Keratinocyte (primary cell): ENCODE measurements around the gene ZNF628. TPM values are rescaled to one million over a fixed set of nuclear protein-coding genes. Genes with fewer than 3 reads are reported as not detected.

Experiments used
- DNase-seq: peaks from one replicate; pipeline ENCODE4 v3.0.0-alpha.2; 2011; ENCODE audit warnings: low read depth, missing footprints, low spot score
- FAIRE-seq: peaks from 2 replicates; lab custom pipeline; 2011; peaks lifted over from hg19 to GRCh38; lab: Jason Lieb, UNC
- H2AFZ ChIP-seq: 2 replicates; pipeline ENCODE4 v1.6.0; 2012; ENCODE audit warnings: low read length, control low read depth, inconsistent platforms; ENCODE audit not compliant: control insufficient read depth
- H3K27ac ChIP-seq: 2 replicates; pipeline ENCODE4 v1.5.1; 2011; ENCODE audit warnings: low read length; ENCODE audit not compliant: control insufficient read depth, insufficient read depth
- H3K27me3 ChIP-seq: 3 replicates; pipeline ENCODE4 v1.6.0; 2011; ENCODE audit warnings: low read length; ENCODE audit not compliant: control insufficient read depth, insufficient read depth; ENCODE audit errors: extremely low read depth
- H3K36me3 ChIP-seq, 2 experiments: 2 replicates in 1 of 2; 3 replicates in 1 of 2; pipeline ENCODE4 v1.5.1; 2011; ENCODE audit warnings: low read length in 2 of 2, mild to moderate bottlenecking in 1 of 2; ENCODE audit not compliant: control insufficient read depth in 2 of 2, insufficient read depth in 2 of 2; ENCODE audit errors: extremely low read depth in 1 of 2
- H3K4me1 ChIP-seq: 3 replicates; pipeline ENCODE4 v1.5.1; 2011; ENCODE audit warnings: low read length; ENCODE audit not compliant: control insufficient read depth, insufficient read depth; ENCODE audit errors: extremely low read depth
- H3K4me2 ChIP-seq: 3 replicates; pipeline ENCODE4 v1.6.0; 2011; ENCODE audit warnings: low read depth, low read length; ENCODE audit not compliant: control insufficient read depth, insufficient read depth; ENCODE audit errors: extremely low read depth
- H3K4me3 ChIP-seq, 3 experiments: fragments of 200-600 bp in 1 of 3; sonication (generic) in 1 of 3; 2 replicates in 2 of 3; 3 replicates in 1 of 3; pipeline ENCODE4 v1.5.1; 2011 to 2016; ENCODE audit warnings: low read length in 3 of 3, mild to moderate bottlenecking in 3 of 3, control low read depth in 2 of 3, inconsistent platforms in 1 of 3, low read depth in 1 of 3, mixed read lengths in 1 of 3, mixed run types in 1 of 3, moderate library complexity in 1 of 3; ENCODE audit not compliant: control insufficient read depth in 2 of 3, insufficient read depth in 2 of 3; ENCODE audit errors: extremely low read depth in 1 of 3
- H3K79me2 ChIP-seq: 2 replicates; pipeline ENCODE4 v1.6.0; 2012; ENCODE audit warnings: low read length; ENCODE audit not compliant: control insufficient read depth, insufficient read depth
- H3K9ac ChIP-seq: 3 replicates; pipeline ENCODE4 v1.6.0; 2011; ENCODE audit warnings: low read length; ENCODE audit not compliant: control insufficient read depth, insufficient read depth; ENCODE audit errors: extremely low read depth
- H3K9me1 ChIP-seq: 3 replicates; pipeline ENCODE4 v1.6.0; 2011; ENCODE audit warnings: low read length; ENCODE audit not compliant: control insufficient read depth, insufficient read depth; ENCODE audit errors: extremely low read depth
- H3K9me3 ChIP-seq: 2 replicates; pipeline ENCODE4 v1.5.1; 2012; ENCODE audit warnings: low read depth, low read length; ENCODE audit not compliant: control insufficient read depth
- H4K20me1 ChIP-seq: 3 replicates; pipeline ENCODE4 v1.6.0; 2011; ENCODE audit warnings: low read length; ENCODE audit not compliant: control insufficient read depth, insufficient read depth; ENCODE audit errors: extremely low read depth
- EZH2 ChIP-seq: IDR thresholded peaks from one replicate; pipeline ENCODE4 v1.6.1; 2012; ENCODE audit warnings: inconsistent platforms, mild to moderate bottlenecking, low read length, moderate library complexity
- dilution Hi-C: fragments of 300-500 bp; cut with MboI; formaldehyde crosslinking; loops from one replicate; pipeline ENCODE4 v1.7.0; 2020; ENCODE audit warnings: low sequenced_read_pairs; ENCODE audit not compliant: extremely low pct_ligation_motif_present
- polyA plus RNA-seq, 5 experiments: library from polyadenylated mRNA; depleted of rRNA in 3 of 5; stranded (reverse) in 3 of 5; stranded (forward) in 1 of 5; unstranded in 1 of 5; fragments of >200 nt; gene quantifications; 1 replicate in 1 of 5; 2 replicates in 3 of 5; 3 replicates in 1 of 5; pipeline versions ENCODE4 v1.2.1 to v1.2.3, GENCODE V29; 2011 to 2012; ENCODE audit warnings: missing spikeins in 2 of 5, low read depth in 1 of 5, low replicate concordance in 1 of 5
- TF ChIP-seq, protein P1 (sequence below), 3 experiments: IDR thresholded peaks in 1 of 3; conservative IDR thresholded peaks in 1 of 3; optimal IDR thresholded peaks in 1 of 3; 2 replicates in 2 of 3; 3 replicates in 1 of 3; pipeline versions ENCODE3 to v1.5.1; 2011; ENCODE audit warnings: low read length in 3 of 3, mild to moderate bottlenecking in 3 of 3, moderate library complexity in 2 of 3, control low read depth in 1 of 3, inconsistent platforms in 1 of 3; ENCODE audit not compliant: insufficient read depth in 2 of 3; ENCODE audit errors: extremely low read depth in 1 of 3

Gene ZNF628
- polyA plus RNA-seq, 1 donor (not counting 4 experiments of a cell fraction or from before 2014, with no cell fraction given), result 0.22 TPM

DNA sequence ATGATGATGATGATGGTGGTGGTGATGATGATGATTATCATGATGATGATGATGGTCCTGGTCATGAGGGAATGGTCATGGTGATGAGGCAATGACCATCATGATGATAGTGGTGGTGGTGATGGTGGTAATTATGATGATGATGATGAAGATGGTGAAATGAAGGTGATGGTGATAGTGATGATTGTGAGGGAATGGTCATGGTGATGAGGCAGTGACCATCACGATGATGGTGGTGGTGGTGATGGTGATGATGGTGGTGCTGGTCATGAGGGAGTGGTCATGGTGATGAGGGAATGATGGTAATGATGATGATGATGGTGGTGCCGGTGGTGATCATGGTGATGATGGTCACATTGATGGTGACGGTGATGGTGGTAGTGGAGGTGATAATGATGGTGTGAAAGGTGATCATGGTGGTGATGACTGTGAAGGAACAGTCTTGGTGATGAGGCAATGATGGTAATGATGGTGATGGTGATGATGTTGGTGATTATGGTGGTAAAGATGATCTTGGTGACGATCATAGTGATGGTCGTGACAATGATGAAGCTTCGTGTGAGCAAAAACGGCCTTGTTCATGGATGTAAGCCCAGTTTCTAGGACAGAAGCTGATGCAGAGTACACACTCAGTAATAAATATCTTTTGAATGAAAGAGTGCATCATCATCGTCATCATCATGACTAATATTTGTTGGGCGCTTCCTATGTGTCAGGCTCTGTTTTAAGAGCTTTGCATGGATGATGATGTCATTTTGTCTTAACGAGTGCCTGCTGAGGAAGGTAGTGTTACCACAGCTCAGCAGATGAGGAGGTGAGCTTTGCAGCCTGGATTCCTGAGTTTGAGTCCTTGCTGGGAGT, 43.3 kb downstream of the ZNF628 start:
- Histone ChIP-seq H2AFZ (no peak overlapping the region), H4K20me1 (no peaks in the 10 kb centered on the region), H3K27me3 (no peaks in the 10 kb centered on the region), H3K27ac (no peak overlapping the region), H3K4me3 (no peak overlapping the region), H3K9ac (no peak overlapping the region), H3K4me2 (no peak overlapping the region), H3K9me1 (no peaks in the 10 kb centered on the region), H3K4me1 (no peaks in the 10 kb centered on the region), H3K9me3 (peaks cover 2% of the 10 kb centered on the region), H3K36me3 (no peaks in the 10 kb centered on the region), H3K79me2 (no peaks in the 10 kb centered on the region)
- TF ChIP-seq EZH2, result no peak
- dilution Hi-C loops, result no loop called here
- FAIRE-seq (no peak), DNase-seq (peak; percentile 35)

DNA sequence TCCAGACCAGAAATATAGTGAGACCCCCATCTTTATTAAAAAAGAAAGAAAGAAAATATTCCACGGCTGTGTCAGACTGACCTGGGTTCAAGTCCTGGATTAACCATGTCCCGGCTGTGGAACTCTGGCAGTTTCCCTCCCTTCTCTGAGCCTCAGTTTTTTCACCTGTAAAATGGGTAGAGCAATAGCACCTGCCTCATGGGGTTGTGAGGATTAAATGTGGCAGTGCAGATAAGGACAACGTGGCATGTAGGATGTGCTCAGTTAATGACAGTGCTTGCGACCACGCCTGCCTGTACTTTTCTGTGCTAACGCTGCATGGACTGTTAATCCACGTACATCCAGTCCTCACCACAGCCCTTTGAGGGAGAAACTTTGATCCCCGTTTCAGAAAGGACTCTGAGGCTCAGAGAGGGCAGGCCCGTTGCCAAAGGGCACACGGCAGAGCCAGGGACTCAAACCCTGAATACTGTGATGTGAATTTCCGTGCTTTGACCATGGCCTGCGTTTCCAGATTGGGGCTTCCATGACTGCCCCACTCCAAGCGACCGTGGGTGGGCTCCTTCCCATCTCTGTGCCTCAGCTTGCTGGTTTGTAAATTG, 44.4 kb downstream of the ZNF628 start:
- no peak for DNase-seq
- no peak overlapping the region for H3K4me2 ChIP-seq
- no peaks in the 10 kb centered on the region for H3K79me2 ChIP-seq
- H3K9me1 ChIP-seq, result no peaks in the 10 kb centered on the region
- dilution Hi-C loops, result no loop called here
- H2AFZ ChIP-seq, result no peak overlapping the region
- TF ChIP-seq EZH2, result no peak
- TF ChIP-seq, protein P1, sequence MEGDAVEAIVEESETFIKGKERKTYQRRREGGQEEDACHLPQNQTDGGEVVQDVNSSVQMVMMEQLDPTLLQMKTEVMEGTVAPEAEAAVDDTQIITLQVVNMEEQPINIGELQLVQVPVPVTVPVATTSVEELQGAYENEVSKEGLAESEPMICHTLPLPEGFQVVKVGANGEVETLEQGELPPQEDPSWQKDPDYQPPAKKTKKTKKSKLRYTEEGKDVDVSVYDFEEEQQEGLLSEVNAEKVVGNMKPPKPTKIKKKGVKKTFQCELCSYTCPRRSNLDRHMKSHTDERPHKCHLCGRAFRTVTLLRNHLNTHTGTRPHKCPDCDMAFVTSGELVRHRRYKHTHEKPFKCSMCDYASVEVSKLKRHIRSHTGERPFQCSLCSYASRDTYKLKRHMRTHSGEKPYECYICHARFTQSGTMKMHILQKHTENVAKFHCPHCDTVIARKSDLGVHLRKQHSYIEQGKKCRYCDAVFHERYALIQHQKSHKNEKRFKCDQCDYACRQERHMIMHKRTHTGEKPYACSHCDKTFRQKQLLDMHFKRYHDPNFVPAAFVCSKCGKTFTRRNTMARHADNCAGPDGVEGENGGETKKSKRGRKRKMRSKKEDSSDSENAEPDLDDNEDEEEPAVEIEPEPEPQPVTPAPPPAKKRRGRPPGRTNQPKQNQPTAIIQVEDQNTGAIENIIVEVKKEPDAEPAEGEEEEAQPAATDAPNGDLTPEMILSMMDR (optimal IDR thresholded peaks at IDR 0.05 in 1 of 3, IDR thresholded peaks at IDR 0.05 in 1 of 3, conservative IDR thresholded peaks at IDR 0.05 in 1 of 3; ENCODE audit: extremely low read depth in 1 of 3, insufficient read depth in 2 of 3, low read length in 3 of 3), result no peak
- H3K36me3 ChIP-seq, result no peaks in the 10 kb centered on the region
- no peaks in the 10 kb centered on the region for H3K27me3 ChIP-seq
- H3K4me1 ChIP-seq, result no peaks in the 10 kb centered on the region
- no peak overlapping the region for H3K27ac ChIP-seq
- H4K20me1 ChIP-seq, result no peaks in the 10 kb centered on the region
- H3K4me3 ChIP-seq, result no peak overlapping the region
- no peak overlapping the region for H3K9ac ChIP-seq
- H3K9me3 ChIP-seq, result peaks cover 2% of the 10 kb centered on the region
- no peak for FAIRE-seq
